GM12872 (cell line): ENCODE data around the gene KIFAP3.
A peak's percentile ranks its signal among the peaks of the same experiment; 100 is the strongest.

Experiments
- CTCF ChIP-seq: IDR thresholded peaks from 3 replicates; pipeline ENCODE4 v1.5.1; 2011; ENCODE audit warnings: low read depth, mild to moderate bottlenecking, low read length, moderate library complexity; ENCODE audit not compliant: insufficient read depth

KIFAP3 gene

GRCh38 chr1:170071378-170071777 is 3.1 kb downstream of the KIFAP3 start:
- TF ChIP-seq CTCF, result no peak

- no peak for TF ChIP-seq CTCF
Measured at GRCh38 chr1:170068923-170069322, 5.6 kb downstream of the KIFAP3 start.

- peak; percentile 50; the same call in 2 of the 3 replicates for TF ChIP-seq CTCF
Measured at GRCh38 chr1:170067253-170067819, 7.2 kb downstream of the KIFAP3 start.

GRCh38 chr1:170064821-170065220 is 9.7 kb downstream of the KIFAP3 start:
- no peak for TF ChIP-seq CTCF

GRCh38 chr1:170063109-170063826 is 11.2 kb downstream of the KIFAP3 start:
- TF ChIP-seq CTCF, result no peak

DNA sequence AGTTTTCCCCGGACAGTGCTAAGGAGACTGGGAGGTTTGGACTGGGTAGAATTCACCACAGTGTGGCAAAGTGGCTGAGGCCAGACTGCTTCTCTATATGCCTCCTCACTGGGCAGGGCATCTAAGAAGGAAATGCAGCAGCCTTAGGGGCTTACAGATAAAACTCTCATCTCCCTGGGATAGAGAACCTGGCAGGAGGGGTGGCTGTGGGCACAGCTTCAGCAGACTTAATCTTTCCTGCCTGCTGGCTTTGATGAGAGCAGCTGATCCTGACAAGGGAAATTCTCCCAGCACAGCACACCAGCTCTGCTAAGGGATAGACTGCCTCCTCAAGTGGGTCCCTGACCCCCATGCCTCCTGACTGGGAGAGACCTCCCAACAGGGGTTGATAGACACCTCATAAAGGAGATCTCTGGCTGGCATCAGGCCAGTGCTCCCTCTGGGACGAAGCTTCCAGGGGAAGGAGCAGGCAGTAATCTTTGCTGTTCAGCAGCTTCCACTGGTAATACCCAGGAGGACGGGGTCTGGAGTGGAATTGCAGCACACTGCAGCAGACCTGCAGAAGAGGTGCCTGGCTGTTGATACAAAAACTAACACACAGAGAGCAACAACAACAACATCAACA is 25.2 kb downstream of the KIFAP3 start:
- no peak for TF ChIP-seq CTCF

DNA sequence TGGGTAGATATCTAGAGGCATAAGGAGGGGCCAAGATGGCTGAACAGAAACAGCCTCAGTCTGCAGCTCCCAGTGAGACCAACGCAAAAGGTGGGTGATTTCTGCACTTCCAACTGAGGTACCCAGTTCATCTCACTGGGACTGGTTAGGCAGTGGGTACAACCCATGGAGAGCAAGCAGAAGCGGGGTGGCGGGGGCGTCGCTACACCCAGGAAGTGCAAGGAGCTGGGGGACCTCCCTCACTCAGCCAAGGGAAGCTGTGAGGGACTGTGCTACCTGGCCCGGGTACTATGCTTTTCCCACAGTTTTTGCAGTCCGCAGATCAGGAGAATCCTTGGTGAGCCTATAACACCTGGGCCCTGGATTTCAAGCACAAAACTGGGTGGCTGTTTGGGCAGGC is 26.0 kb downstream of the KIFAP3 start:
- TF ChIP-seq CTCF, result no peak
